Ovary (tissue), 9 donors: Measurements from ENCODE around the gene HRAS. TPM values are rescaled to one million over a fixed set of nuclear protein-coding genes. Genes with fewer than 3 reads are reported as not detected.

Experiments
- DNase-seq, 5 donors: peaks; one replicate each; pipeline ENCODE4 v3.0.0-alpha.2; 2019 to 2020
- H3K27ac ChIP-seq, 2 donors: fragments of 200-600 bp; one replicate each; pipeline versions ENCODE4 v1.5.1 to v1.8.0; 2019 to 2022
- H3K27me3 ChIP-seq: fragments of 200-600 bp; one replicate; pipeline ENCODE4 v1.8.0; 2022
- H3K36me3 ChIP-seq: fragments of 200-600 bp; sonication (generic); one replicate; pipeline ENCODE4 v1.5.1; 2019
- H3K4me1 ChIP-seq: one replicate; pipeline ENCODE4 v1.8.1; 2013; ENCODE audit warnings: mild to moderate bottlenecking, moderate library complexity; ENCODE audit not compliant: insufficient read depth
- H3K4me3 ChIP-seq: fragments of 200-600 bp; sonication (generic); one replicate; pipeline ENCODE4 v1.5.1; 2017
- H3K9me3 ChIP-seq, 2 donors: fragments of 200-600 bp in 1 of 2; sonication (generic) in 1 of 2; one replicate each; pipeline versions ENCODE4 v1.5.1 to v1.8.1; 2013 to 2019; ENCODE audit warnings: mild to moderate bottlenecking in 1 of 2, moderate library complexity in 1 of 2
- CTCF ChIP-seq, 3 donors: fragments of 450-650 bp in 2 of 3; fragments of 200-600 bp in 1 of 3; IDR thresholded peaks; one replicate each; pipeline versions ENCODE4 v1.5.1 to v1.8.0; 2016 to 2022; ENCODE audit warnings: antibody characterized with exemption in 3 of 3, mild to moderate bottlenecking in 1 of 3
- EP300 ChIP-seq: sonication (generic); formaldehyde crosslinking; IDR thresholded peaks from one replicate; pipeline ENCODE4 v1.6.1; 2017; ENCODE audit warnings: antibody characterized with exemption
- POLR2A ChIP-seq: fragments of 450-650 bp; IDR thresholded peaks from one replicate; pipeline ENCODE4 v1.6.1; 2017; ENCODE audit warnings: antibody characterized with exemption, mild to moderate bottlenecking, moderate library complexity
- WGBS, 3 donors: extraction: QIAGEN DNeasy Blood & Tissue Kit in 1 of 3; methylation state at CpG; one replicate each; pipeline versions ENCODE4 v1.1.5 to v1.1.7; 2013 to 2017; 5-methylcytosine and 5-hydroxymethylcytosine counted together
- intact Hi-C, 4 donors: fragments of 100-400 bp; cut with DNase I; formaldehyde crosslinking; loops; one replicate each; pipeline versions ENCODE4 v1.11.0 to v1.15.1; 2022 to 2023
- polyA plus RNA-seq, 2 donors: library from polyadenylated mRNA; stranded (reverse); fragments of 200-250 nt in 1 of 2; fragments of 350-450 nt in 1 of 2; fragmentation: Illumina TruSeq in 1 of 2; extraction: RNeasy Lipid Tissue Mini Kit (QIAGEN cat#74804) in 1 of 2; gene quantifications; one replicate each; pipeline ENCODE4 v1.2.3, GENCODE V29; 2013 to 2014
- total RNA-seq, 7 donors: library from RNA; depleted of rRNA in 2 of 7; stranded (reverse); fragments of >200 nt in 2 of 7; fragmentation: NEBNext Ultra II Directional in 3 of 7; extraction: Animal tissue kit (Norgen Biotek cat#: 25700) in 3 of 7; gene quantifications; one replicate each; pipeline versions ENCODE4 v1.1.0 to v1.2.4, GENCODE V29; 2016 to 2023
- donor health status: DM: no; HTN: no; CAD: no; lungs with moderate emphysema.
- donor health status: DM: no; HTN: no; CAD: no.
- donor health status: Bipolar disorder and iron deficiency.
- donor health status: DM: yes; HTN: yes; CAD: no.
- donor health status: DM: no; HTN: no; CAD: no.
- donor health status: DM: yes; HTN: yes; CAD: no.

Gene HRAS
- total and polyA plus RNA-seq, 9 donors: 4.3 to 49.6 (median 36.3) TPM

- DNase-seq: no peak
- H3K4me3 ChIP-seq: no peak overlapping the region
- H3K27ac ChIP-seq: no peak overlapping the region
- peaks cover 3% of the 10 kb centered on the region for H3K27me3 ChIP-seq
- WGBS, 3 donors: 65 to 77% (median 66%) methylated on average over 15 to 24 of the region's 24 CpGs
- no peaks in the 10 kb centered on the region for H3K9me3 ChIP-seq
- no peaks in the 10 kb centered on the region for H3K36me3 ChIP-seq
- intact Hi-C loops: loop anchor here in 1 of 4 donors (5.0 kb wide), 1 partner anchor 165 kb away; no protein-coding TSS in a partner anchor
- TF ChIP-seq CTCF (IDR thresholded peaks at IDR 0.05): no peak
- no peak for TF ChIP-seq EP300
- no peak for TF ChIP-seq POLR2A
- peaks cover 9% of the 10 kb centered on the region for H3K4me1 ChIP-seq
Observed at GRCh38 chr11:557328-558132, 22.2 kb upstream of the HRAS start.

- no peak for DNase-seq
- TF ChIP-seq POLR2A: no peak
- no peak for TF ChIP-seq CTCF (IDR thresholded peaks at IDR 0.05)
- TF ChIP-seq EP300: no peak
- peaks cover 3% of the 10 kb centered on the region for H3K27me3 ChIP-seq
- no peak overlapping the region for H3K27ac ChIP-seq
- no peak overlapping the region for H3K4me3 ChIP-seq
- no peaks in the 10 kb centered on the region for H3K36me3 ChIP-seq
- 75 to 81% (median 80%) methylated on average over 22 of the region's 22 CpGs for WGBS, 3 donors
- intact Hi-C loops: loop anchor here in 1 of 4 donors (5.0 kb wide), 1 partner anchor 166 kb away; no protein-coding TSS in a partner anchor
- H3K4me1 ChIP-seq: peaks cover 9% of the 10 kb centered on the region
- no peaks in the 10 kb centered on the region for H3K9me3 ChIP-seq
Observed at GRCh38 chr11:556662-557256, 21.4 kb upstream of the HRAS start.

GRCh38 chr11:555780-556661 lies 20.6 kb upstream of the HRAS start:
- H3K36me3 ChIP-seq: no peaks in the 10 kb centered on the region
- H3K27ac ChIP-seq: peak overlapping the region in 1 of 2 donors; percentile 7
- TF ChIP-seq EP300 (no peak), POLR2A (no peak), CTCF (IDR thresholded peaks at IDR 0.05) (no peak)
- 4 to 18% (median 6%) methylated on average over 36 to 104 of the region's 104 CpGs for WGBS, 3 donors
- H3K4me3 ChIP-seq: no peak overlapping the region
- peaks cover 6% of the 10 kb centered on the region for H3K4me1 ChIP-seq
- no peaks in the 10 kb centered on the region for H3K9me3 ChIP-seq
- intact Hi-C loops: loop anchor here in 2 of 4 donors (2.0 to 5.0 kb wide), 2 partner anchors 166 to 173 kb away; no protein-coding TSS in a partner anchor
- peaks cover 3% of the 10 kb centered on the region for H3K27me3 ChIP-seq
- no peak for DNase-seq

- TF ChIP-seq POLR2A: no peak
- no peak for DNase-seq
- H3K36me3 ChIP-seq: no peaks in the 10 kb centered on the region
- intact Hi-C loops: loop anchor here in 2 of 4 donors (2.0 to 5.0 kb wide), 2 partner anchors 167 to 173 kb away; no protein-coding TSS in a partner anchor
- WGBS, 3 donors: 1 to 2% (median 1%) methylated on average over 29 to 57 of the region's 57 CpGs
- no peaks in the 10 kb centered on the region for H3K9me3 ChIP-seq
- peak overlapping the region; percentile 5 for H3K4me3 ChIP-seq
- peaks cover 5% of the 10 kb centered on the region for H3K4me1 ChIP-seq
- peak overlapping the region in 1 of 2 donors; percentile 7 for H3K27ac ChIP-seq
- H3K27me3 ChIP-seq: peaks cover 3% of the 10 kb centered on the region
Observed at GRCh38 chr11:555227-555779, 19.9 kb upstream of the HRAS start.
